HG02981 (cell line): ENCODE data around the gene SCGB2A2.

Experiments
- ATAC-seq: cut with Tn5 transposase; IDR thresholded peaks from one replicate; pipeline ENCODE4 v1.9.1; 2021; ENCODE audit warnings: mild to moderate bottlenecking, moderate library complexity; ENCODE audit not compliant: unreplicated experiment

SCGB2A2 gene

GRCh38 chr11:62269654-62270278 lies at the start of gene SCGB2A2:
TSS of gene SCGB2A2 (plus strand) at chr11:62270158. CDS start at chr11:62270217, 59 bp downstream.
- no peak for ATAC-seq

GRCh38 chr11:62221498-62221897 lies 48.5 kb upstream of the SCGB2A2 start:
- no peak for ATAC-seq

GRCh38 chr11:62223095-62223494 lies 46.9 kb upstream of the SCGB2A2 start:
- no peak for ATAC-seq

GRCh38 chr11:62233730-62234129 lies 36.2 kb upstream of the SCGB2A2 start:
- no peak for ATAC-seq

- ATAC-seq, result no peak
Observed at GRCh38 chr11:62236187-62236586, 33.8 kb upstream of the SCGB2A2 start.

GRCh38 chr11:62237499-62237898 lies 32.5 kb upstream of the SCGB2A2 start:
- no peak for ATAC-seq

- ATAC-seq, result no peak
Observed at GRCh38 chr11:62238151-62238550, 31.8 kb upstream of the SCGB2A2 start.

GRCh38 chr11:62241095-62241494 lies 28.9 kb upstream of the SCGB2A2 start:
- ATAC-seq, result no peak

- no peak for ATAC-seq
Observed at GRCh38 chr11:62242021-62242420, 27.9 kb upstream of the SCGB2A2 start, which contains the start of gene SCGB1D2. TSS of gene SCGB1D2 (plus strand) at chr11:62242239. CDS start at chr11:62242308, 69 bp downstream.

GRCh38 chr11:62245271-62245753 lies 24.6 kb upstream of the SCGB2A2 start:
- ATAC-seq, result no peak

GRCh38 chr11:62251698-62252097 lies 18.3 kb upstream of the SCGB2A2 start:
- no peak for ATAC-seq

- ATAC-seq, result no peak
Observed at GRCh38 chr11:62253999-62254542, 15.9 kb upstream of the SCGB2A2 start.

GRCh38 chr11:62256281-62256680 lies 13.7 kb upstream of the SCGB2A2 start:
- ATAC-seq, result no peak

- ATAC-seq, result no peak
Observed at GRCh38 chr11:62260261-62260953, 9.6 kb upstream of the SCGB2A2 start.

GRCh38 chr11:62264004-62264403 lies 6.0 kb upstream of the SCGB2A2 start:
- ATAC-seq, result no peak

GRCh38 chr11:62266558-62266957 lies 3.4 kb upstream of the SCGB2A2 start:
- ATAC-seq, result no peak

- no peak for ATAC-seq
Observed at GRCh38 chr11:62267050-62267449, 2.9 kb upstream of the SCGB2A2 start.

GRCh38 chr11:62267576-62267975 lies 2.4 kb upstream of the SCGB2A2 start:
- no peak for ATAC-seq

- no peak for ATAC-seq
Observed at GRCh38 chr11:62273284-62273683, 3.3 kb downstream of the SCGB2A2 start.

- ATAC-seq, result no peak
Observed at GRCh38 chr11:62273789-62274275, 3.9 kb downstream of the SCGB2A2 start.

- no peak for ATAC-seq
Observed at GRCh38 chr11:62280452-62280851, 10.5 kb downstream of the SCGB2A2 start.

GRCh38 chr11:62295504-62295903 lies 25.5 kb downstream of the SCGB2A2 start:
- no peak for ATAC-seq
